Epithelial cell of proximal tubule (primary cell): ENCODE measurements around the gene ZNF668. TPM values are rescaled to one million over a fixed set of nuclear protein-coding genes. Genes with fewer than 3 reads are reported as not detected.

Source experiments
- DNase-seq: peaks from one replicate; pipeline ENCODE4 v3.0.0-alpha.2; 2011; ENCODE audit warnings: low read depth
- H3K4me3 ChIP-seq: 2 replicates; pipeline ENCODE4 v1.5.1; 2011; ENCODE audit warnings: low read depth, mild to moderate bottlenecking, low read length
- total RNA-seq: library from RNA; depleted of rRNA; stranded (reverse); fragments of >200 nt; gene quantifications from 2 replicates; pipeline ENCODE4 v1.2.3, GENCODE V29; 2015
- TF ChIP-seq, protein P1 (sequence below): conservative IDR thresholded peaks from 2 replicates; pipeline ENCODE4 v1.5.1; 2012; ENCODE audit warnings: low read depth, mild to moderate bottlenecking, low read length

ZNF668 gene
- 11.1 and 18.3 TPM in 2 replicates for total RNA-seq

- DNase-seq: peak; percentile 94
- H3K4me3 ChIP-seq: peak within 1 kb of the TSS; percentile 81
- TF ChIP-seq, protein P1, sequence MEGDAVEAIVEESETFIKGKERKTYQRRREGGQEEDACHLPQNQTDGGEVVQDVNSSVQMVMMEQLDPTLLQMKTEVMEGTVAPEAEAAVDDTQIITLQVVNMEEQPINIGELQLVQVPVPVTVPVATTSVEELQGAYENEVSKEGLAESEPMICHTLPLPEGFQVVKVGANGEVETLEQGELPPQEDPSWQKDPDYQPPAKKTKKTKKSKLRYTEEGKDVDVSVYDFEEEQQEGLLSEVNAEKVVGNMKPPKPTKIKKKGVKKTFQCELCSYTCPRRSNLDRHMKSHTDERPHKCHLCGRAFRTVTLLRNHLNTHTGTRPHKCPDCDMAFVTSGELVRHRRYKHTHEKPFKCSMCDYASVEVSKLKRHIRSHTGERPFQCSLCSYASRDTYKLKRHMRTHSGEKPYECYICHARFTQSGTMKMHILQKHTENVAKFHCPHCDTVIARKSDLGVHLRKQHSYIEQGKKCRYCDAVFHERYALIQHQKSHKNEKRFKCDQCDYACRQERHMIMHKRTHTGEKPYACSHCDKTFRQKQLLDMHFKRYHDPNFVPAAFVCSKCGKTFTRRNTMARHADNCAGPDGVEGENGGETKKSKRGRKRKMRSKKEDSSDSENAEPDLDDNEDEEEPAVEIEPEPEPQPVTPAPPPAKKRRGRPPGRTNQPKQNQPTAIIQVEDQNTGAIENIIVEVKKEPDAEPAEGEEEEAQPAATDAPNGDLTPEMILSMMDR: no peak
These were observed at the start of gene ZNF668, which contains the start of gene ZNF646 for GRCh38 chr16:31073970-31074813. TSS of gene ZNF668 (minus strand) at chr16:31074240. CDS start at chr16:31064459, 9,781 bp downstream. TSS of gene ZNF646 (plus strand) at chr16:31074422. CDS start at chr16:31076325, 1,903 bp downstream.

- no peak for DNase-seq
- TF ChIP-seq, protein P1: no peak
- H3K4me3 ChIP-seq: no peak overlapping the region
These were observed 46.1 kb upstream of the ZNF668 start for GRCh38 chr16:31120129-31120528.

DNA sequence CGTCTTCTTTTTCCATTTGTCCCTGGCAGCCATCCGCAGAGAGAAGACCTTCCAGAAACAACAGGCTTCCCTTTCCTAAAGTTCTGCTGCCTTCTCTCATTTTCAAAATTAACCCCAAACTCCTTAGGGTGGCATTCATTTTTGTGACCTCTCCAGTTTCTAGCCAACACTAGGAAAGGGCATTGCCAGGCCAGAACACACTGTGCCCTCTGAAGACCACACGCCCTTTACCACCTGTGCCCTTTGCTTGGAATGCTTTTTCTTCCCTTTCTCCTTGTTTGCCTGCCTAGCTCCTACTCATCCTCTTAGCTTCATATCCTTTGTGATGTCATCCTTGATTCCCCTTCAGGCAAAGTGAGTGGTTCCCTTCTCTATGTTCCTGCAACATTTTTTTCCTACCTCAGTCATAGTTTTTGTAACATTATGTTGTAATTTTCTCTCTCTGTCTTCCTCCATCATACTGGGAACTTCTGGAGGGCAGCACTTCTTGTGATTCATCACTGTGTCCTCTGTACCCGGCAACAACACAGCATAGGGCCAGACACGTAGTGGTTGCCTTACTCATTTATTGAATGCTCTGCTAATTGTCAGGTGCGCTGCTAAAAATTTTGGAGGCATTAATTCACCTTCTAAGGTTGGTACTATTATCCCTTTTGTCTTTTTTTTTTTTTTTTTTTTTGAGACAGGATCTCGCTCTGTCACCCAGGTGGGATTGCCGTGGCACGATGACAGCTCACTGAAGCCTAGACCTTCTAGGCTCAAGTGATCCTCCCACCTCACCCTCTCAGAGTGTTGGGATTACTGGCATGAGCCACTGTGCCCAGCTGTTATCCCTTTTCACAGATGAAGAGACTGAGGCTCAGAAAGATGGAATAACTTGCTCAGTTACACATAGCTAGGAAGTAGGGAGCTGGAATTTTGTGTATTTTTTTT is 44.4 kb upstream of the ZNF668 start:
- TF ChIP-seq, protein P1: no peak
- DNase-seq: no peak
- H3K4me3 ChIP-seq: peak overlapping the region; percentile 82

GRCh38 chr16:31117384-31118222 is 43.6 kb upstream of the ZNF668 start, which contains the start of gene KAT8:
TSS of gene KAT8 (plus strand) at chr16:31117664. CDS start at chr16:31117682, 18 bp downstream.
- TF ChIP-seq, protein P1: no peak
- peak within 1 kb of the TSS; percentile 82 for H3K4me3 ChIP-seq
- DNase-seq: peak; percentile 87

DNA sequence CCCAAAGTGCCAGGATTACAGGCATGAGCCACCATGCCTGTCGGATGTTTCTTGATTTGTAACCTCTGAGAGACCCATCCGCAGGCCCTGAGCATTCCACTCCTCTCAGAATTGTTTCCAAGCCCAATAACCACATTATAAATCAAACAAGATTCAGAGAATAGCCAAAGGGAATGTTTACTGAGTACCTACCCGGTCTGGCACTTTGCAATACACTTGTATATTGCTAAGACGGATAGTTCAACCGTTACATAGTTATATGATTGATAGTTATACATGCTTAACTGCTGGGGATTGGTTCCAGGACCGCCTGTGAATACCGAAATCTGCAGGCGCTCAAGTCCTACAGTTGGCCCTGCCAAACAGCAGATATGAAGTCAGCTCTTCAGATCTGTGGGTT is 40.4 kb upstream of the ZNF668 start:
- TF ChIP-seq, protein P1: no peak
- DNase-seq: no peak
- no peak overlapping the region for H3K4me3 ChIP-seq
